PFSK-1 (cell line): ENCODE data around the gene E2F1.

ENCODE experiments used
- FOXP2 ChIP-seq: optimal IDR thresholded peaks from 2 replicates; pipeline ENCODE3; 2011; ENCODE audit warnings: borderline replicate concordance, control low read depth, inconsistent platforms; ENCODE audit not compliant: insufficient read depth; ENCODE audit errors: extremely low read length, extremely low read depth
- POLR2AphosphoS5 ChIP-seq: IDR thresholded peaks from 2 replicates; pipeline ENCODE4 v1.6.1; 2012; ENCODE audit warnings: low read depth, mild to moderate bottlenecking, control low read depth, low read length, moderate library complexity
- TAF1 ChIP-seq: IDR thresholded peaks from 2 replicates; pipeline ENCODE4 v1.6.1; 2012; ENCODE audit warnings: low read length, control low read depth, borderline replicate concordance; ENCODE audit not compliant: insufficient read depth
- TF ChIP-seq, protein P1 (sequence below), 2 experiments: IDR thresholded peaks; 2 replicates each; pipeline versions ENCODE4 v1.6.1 to v1.8.0; 2011 to 2012; ENCODE audit warnings: low read depth in 2 of 2, low read length in 2 of 2, control low read depth in 1 of 2, inconsistent platforms in 1 of 2, mild to moderate bottlenecking in 1 of 2, moderate library complexity in 1 of 2; ENCODE audit not compliant: insufficient read depth in 1 of 2

DNA sequence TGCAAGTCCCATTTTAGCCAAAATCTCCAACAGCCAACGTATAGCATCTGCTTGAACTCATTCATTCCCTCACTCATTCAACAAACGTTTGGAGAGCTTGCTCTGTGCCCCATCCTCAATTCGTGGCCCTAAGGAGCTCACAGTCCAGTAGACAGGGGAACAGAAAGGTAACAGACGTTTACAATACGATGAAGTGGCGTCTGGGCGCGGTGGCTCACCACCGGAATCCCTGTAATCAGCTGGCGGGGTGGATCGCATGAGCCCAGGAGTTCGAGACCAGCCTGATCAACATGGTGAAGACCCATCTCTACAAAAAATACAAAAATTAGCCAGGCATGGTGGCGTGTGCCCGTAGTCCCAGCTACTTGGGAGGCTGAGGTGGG, 790 bp upstream of the E2F1 start:
- no peak for TF ChIP-seq FOXP2
- no peak for TF ChIP-seq TAF1
- TF ChIP-seq, protein P1, sequence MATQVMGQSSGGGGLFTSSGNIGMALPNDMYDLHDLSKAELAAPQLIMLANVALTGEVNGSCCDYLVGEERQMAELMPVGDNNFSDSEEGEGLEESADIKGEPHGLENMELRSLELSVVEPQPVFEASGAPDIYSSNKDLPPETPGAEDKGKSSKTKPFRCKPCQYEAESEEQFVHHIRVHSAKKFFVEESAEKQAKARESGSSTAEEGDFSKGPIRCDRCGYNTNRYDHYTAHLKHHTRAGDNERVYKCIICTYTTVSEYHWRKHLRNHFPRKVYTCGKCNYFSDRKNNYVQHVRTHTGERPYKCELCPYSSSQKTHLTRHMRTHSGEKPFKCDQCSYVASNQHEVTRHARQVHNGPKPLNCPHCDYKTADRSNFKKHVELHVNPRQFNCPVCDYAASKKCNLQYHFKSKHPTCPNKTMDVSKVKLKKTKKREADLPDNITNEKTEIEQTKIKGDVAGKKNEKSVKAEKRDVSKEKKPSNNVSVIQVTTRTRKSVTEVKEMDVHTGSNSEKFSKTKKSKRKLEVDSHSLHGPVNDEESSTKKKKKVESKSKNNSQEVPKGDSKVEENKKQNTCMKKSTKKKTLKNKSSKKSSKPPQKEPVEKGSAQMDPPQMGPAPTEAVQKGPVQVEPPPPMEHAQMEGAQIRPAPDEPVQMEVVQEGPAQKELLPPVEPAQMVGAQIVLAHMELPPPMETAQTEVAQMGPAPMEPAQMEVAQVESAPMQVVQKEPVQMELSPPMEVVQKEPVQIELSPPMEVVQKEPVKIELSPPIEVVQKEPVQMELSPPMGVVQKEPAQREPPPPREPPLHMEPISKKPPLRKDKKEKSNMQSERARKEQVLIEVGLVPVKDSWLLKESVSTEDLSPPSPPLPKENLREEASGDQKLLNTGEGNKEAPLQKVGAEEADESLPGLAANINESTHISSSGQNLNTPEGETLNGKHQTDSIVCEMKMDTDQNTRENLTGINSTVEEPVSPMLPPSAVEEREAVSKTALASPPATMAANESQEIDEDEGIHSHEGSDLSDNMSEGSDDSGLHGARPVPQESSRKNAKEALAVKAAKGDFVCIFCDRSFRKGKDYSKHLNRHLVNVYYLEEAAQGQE (IDR thresholded peaks at IDR 0.05; ENCODE audit: insufficient read depth in 1 of 2, low read depth in 2 of 2, low read length in 2 of 2) = no peak
- TF ChIP-seq POLR2AphosphoS5 = no peak
